SK-N-MC (cell line): Measurements from ENCODE around the gene CHN1.

Experiments used
- DNase-seq: peaks from one replicate; pipeline ENCODE4 v3.0.0-alpha.2; 2011; ENCODE audit warnings: low read depth, low spot score
- H3K27ac ChIP-seq: fragments of 200-600 bp; sonication (generic); 2 replicates; pipeline ENCODE4 v1.5.1; 2016; ENCODE audit warnings: mixed run types
- H3K36me3 ChIP-seq: fragments of 200-600 bp; sonication (generic); 2 replicates; pipeline ENCODE4 v1.6.1; 2017; ENCODE audit warnings: antibody characterized with exemption, low read length, mixed read lengths; ENCODE audit not compliant: insufficient read depth
- H3K4me3 ChIP-seq: fragments of 200-600 bp; sonication (generic); 2 replicates; pipeline ENCODE4 v1.5.1; 2016
- H3K9ac ChIP-seq: fragments of 200-600 bp; sonication (generic); 2 replicates; pipeline ENCODE4 v1.8.0; 2017; ENCODE audit warnings: mixed run types, mixed read lengths; ENCODE audit not compliant: insufficient read length
- H3K9me3 ChIP-seq: fragments of 200-600 bp; sonication (generic); 2 replicates; pipeline ENCODE4 v1.6.1; 2017; ENCODE audit warnings: low read depth, mild to moderate bottlenecking, antibody characterized with exemption, low read length, moderate library complexity, mixed read lengths
- EZH2 ChIP-seq: fragments of 200-600 bp; sonication (generic); IDR thresholded peaks from one replicate; pipeline ENCODE4 v1.6.1; 2017; ENCODE audit warnings: antibody characterized with exemption
- FOXP2 ChIP-seq: optimal IDR thresholded peaks from 2 replicates; pipeline ENCODE3; 2011; ENCODE audit warnings: mild to moderate bottlenecking, moderate library complexity; ENCODE audit not compliant: insufficient read depth; ENCODE audit errors: extremely low read length, control extremely low read depth
- POLR2AphosphoS5 ChIP-seq: IDR thresholded peaks from 2 replicates; pipeline ENCODE4 v1.6.1; 2012; ENCODE audit warnings: mild to moderate bottlenecking, low read depth, low read length, borderline replicate concordance

CHN1 gene

GRCh38 chr2:174781298-174781697, 223.9 kb downstream of the CHN1 start:
- no peak for TF ChIP-seq POLR2AphosphoS5
- TF ChIP-seq FOXP2, result no peak
- TF ChIP-seq EZH2, result no peak
- DNase-seq, result no peak
- Histone ChIP-seq H3K4me3 (no peak overlapping the region), H3K9ac (no peak overlapping the region), H3K27ac (no peak overlapping the region), H3K36me3 (no peaks in the 10 kb centered on the region), H3K9me3 (no peaks in the 10 kb centered on the region)

- Histone ChIP-seq H3K36me3 (no peaks in the 10 kb centered on the region), H3K4me3 (no peak overlapping the region), H3K9me3 (no peaks in the 10 kb centered on the region), H3K9ac (no peak overlapping the region), H3K27ac (no peak overlapping the region)
- DNase-seq, result no peak
- TF ChIP-seq POLR2AphosphoS5 (no peak), EZH2 (no peak), FOXP2 (no peak)
These were observed 224.3 kb downstream of the CHN1 start for GRCh38 chr2:174780856-174781255.

- no peak overlapping the region for H3K9ac ChIP-seq
- no peaks in the 10 kb centered on the region for H3K36me3 ChIP-seq
- DNase-seq, result no peak
- no peak overlapping the region for H3K27ac ChIP-seq
- no peak overlapping the region for H3K4me3 ChIP-seq
- no peak for TF ChIP-seq POLR2AphosphoS5
- TF ChIP-seq FOXP2, result no peak
- TF ChIP-seq EZH2, result no peak
- H3K9me3 ChIP-seq, result no peaks in the 10 kb centered on the region
These were observed 224.9 kb downstream of the CHN1 start for GRCh38 chr2:174780191-174780840.

- Histone ChIP-seq H3K9ac (no peak overlapping the region), H3K9me3 (no peaks in the 10 kb centered on the region), H3K27ac (no peak overlapping the region), H3K36me3 (no peaks in the 10 kb centered on the region), H3K4me3 (no peak overlapping the region)
- DNase-seq, result no peak
- no peak for TF ChIP-seq POLR2AphosphoS5
- TF ChIP-seq EZH2, result no peak
- TF ChIP-seq FOXP2, result no peak
These were observed 225.7 kb downstream of the CHN1 start for GRCh38 chr2:174779361-174779928.

GRCh38 chr2:174778085-174778981, 226.8 kb downstream of the CHN1 start:
- DNase-seq, result no peak
- H3K4me3 ChIP-seq, result no peak overlapping the region
- no peaks in the 10 kb centered on the region for H3K36me3 ChIP-seq
- TF ChIP-seq FOXP2 (no peak), POLR2AphosphoS5 (no peak), EZH2 (no peak)
- H3K27ac ChIP-seq, result no peak overlapping the region
- no peak overlapping the region for H3K9ac ChIP-seq
- no peaks in the 10 kb centered on the region for H3K9me3 ChIP-seq

- H3K4me3 ChIP-seq, result no peak overlapping the region
- no peaks in the 10 kb centered on the region for H3K36me3 ChIP-seq
- DNase-seq, result no peak
- H3K27ac ChIP-seq, result no peak overlapping the region
- TF ChIP-seq FOXP2 (no peak), POLR2AphosphoS5 (no peak), EZH2 (no peak)
- H3K9me3 ChIP-seq, result no peaks in the 10 kb centered on the region
- H3K9ac ChIP-seq, result no peak overlapping the region
These were observed 227.7 kb downstream of the CHN1 start for GRCh38 chr2:174777347-174778084.

- no peak for DNase-seq
- no peak overlapping the region for H3K9ac ChIP-seq
- H3K9me3 ChIP-seq, result no peaks in the 10 kb centered on the region
- H3K27ac ChIP-seq, result no peak overlapping the region
- H3K4me3 ChIP-seq, result no peak overlapping the region
- no peaks in the 10 kb centered on the region for H3K36me3 ChIP-seq
- TF ChIP-seq FOXP2, result no peak
- no peak for TF ChIP-seq POLR2AphosphoS5
- TF ChIP-seq EZH2, result no peak
These were observed 228.5 kb downstream of the CHN1 start for GRCh38 chr2:174776675-174777074.

GRCh38 chr2:174776223-174776622, 229.0 kb downstream of the CHN1 start:
- no peaks in the 10 kb centered on the region for H3K36me3 ChIP-seq
- no peak for TF ChIP-seq EZH2
- TF ChIP-seq FOXP2, result no peak
- TF ChIP-seq POLR2AphosphoS5, result no peak
- H3K27ac ChIP-seq, result no peak overlapping the region
- H3K4me3 ChIP-seq, result no peak overlapping the region
- no peak overlapping the region for H3K9ac ChIP-seq
- no peaks in the 10 kb centered on the region for H3K9me3 ChIP-seq
- no peak for DNase-seq
